Measurements from ENCODE around the gene ZNF135. TPM values are rescaled to one million over a fixed set of nuclear protein-coding genes. Genes with fewer than 3 reads are reported as not detected.

The ZNF135 gene
- 2.0 and 2.8 TPM in 2 replicates for total RNA-seq

GRCh38 chr19:58059003-58059670 lies at the start of gene ZNF135:
ZNF135 (plus strand) TSS chr19:58059282; CDS start chr19:58060003, 721 bp downstream.

GRCh38 chr19:58033741-58034476 lies 25.2 kb upstream of the ZNF135 start, which contains the start of gene ZSCAN1:
ZSCAN1 (plus strand) TSS chr19:58034025; CDS start chr19:58037837, 3,812 bp downstream.

GRCh38 chr19:58097781-58098681 lies 38.9 kb downstream of the ZNF135 start, which contains the start of gene ZSCAN18:
ZSCAN18 (minus strand) TSS chr19:58098231; CDS start chr19:58090267, 7,964 bp downstream.

Other genes with a start within 250 kb of the ZNF135 start
- gene ZNF552, start 244.4 kb upstream of the ZNF135 start, total RNA-seq: 3.0 and 4.2 TPM in 2 replicates
- 8.0 and 9.6 TPM in 2 replicates for gene ZNF587B, start 229.0 kb upstream of the ZNF135 start, total RNA-seq
- 8.5 and 13.4 TPM in 2 replicates for gene ZNF587, start 209.4 kb upstream of the ZNF135 start, total RNA-seq
- 4.5 and 4.9 TPM in 2 replicates for gene ZNF814, start 170.2 kb upstream of the ZNF135 start, total RNA-seq
- gene ZNF417, start 142.7 kb upstream of the ZNF135 start, total RNA-seq: 4.5 and 8.6 TPM in 2 replicates
- gene ZNF418, start 123.9 kb upstream of the ZNF135 start, total RNA-seq: 1.2 and 1.3 TPM in 2 replicates
- gene ZNF256, start 111.6 kb upstream of the ZNF135 start, total RNA-seq: 1.9 and 2.4 TPM in 2 replicates
- gene C19orf18, start 84.7 kb upstream of the ZNF135 start, total RNA-seq: not detected in 2 replicates
- 7.4 TPM in 2 replicates for gene ZNF606, start 56.5 kb upstream of the ZNF135 start, total RNA-seq
- not detected in 2 replicates for gene ZSCAN1, start 25.3 kb upstream of the ZNF135 start, total RNA-seq
- gene ZSCAN18, start 38.9 kb downstream of the ZNF135 start, total RNA-seq: 29.7 and 29.9 TPM in 2 replicates
- gene ZNF329, start 91.5 kb downstream of the ZNF135 start, total RNA-seq: 5.7 and 5.9 TPM in 2 replicates
- 14.6 and 16.8 TPM in 2 replicates for gene ZNF274, start 123.8 kb downstream of the ZNF135 start, total RNA-seq
- gene ZNF544, start 169.6 kb downstream of the ZNF135 start, total RNA-seq: 37.2 and 43.0 TPM in 2 replicates
- 3.7 and 4.2 TPM in 2 replicates for gene ZNF8, start 219.7 kb downstream of the ZNF135 start, total RNA-seq
- gene ERVK3-1, start 246.1 kb downstream of the ZNF135 start, total RNA-seq: 52.1 and 56.0 TPM in 2 replicates